Osteocyte (in vitro differentiated cells): ENCODE data around the gene TBL1XR1. TPM values are rescaled to one million over a fixed set of nuclear protein-coding genes. Genes with fewer than 3 reads are reported as not detected.

ENCODE experiments used
- DNase-seq: peaks from one replicate; pipeline ENCODE4 v3.0.0; 2021; ENCODE audit warnings: mixed read lengths; ENCODE audit not compliant: unreplicated experiment; ENCODE audit errors: extremely low spot score
- H3K27ac Mint-ChIP-seq: one replicate; pipeline ENCODE4 v1.8.0; 2021; ENCODE audit warnings: mild to moderate bottlenecking, mixed read lengths; ENCODE audit not compliant: unreplicated experiment
- H3K27me3 Mint-ChIP-seq: one replicate; pipeline ENCODE4 v1.8.0; 2021; ENCODE audit warnings: mixed read lengths; ENCODE audit not compliant: unreplicated experiment
- H3K36me3 Mint-ChIP-seq: one replicate; pipeline ENCODE4 v1.8.0; 2021; ENCODE audit warnings: mixed read lengths; ENCODE audit not compliant: unreplicated experiment
- H3K4me1 Mint-ChIP-seq: one replicate; pipeline ENCODE4 v1.8.0; 2021; ENCODE audit warnings: mixed read lengths; ENCODE audit not compliant: unreplicated experiment
- H3K4me3 Mint-ChIP-seq: one replicate; pipeline ENCODE4 v1.8.0; 2021; ENCODE audit warnings: mild to moderate bottlenecking, moderate library complexity, mixed read lengths; ENCODE audit not compliant: unreplicated experiment
- H3K9me3 Mint-ChIP-seq: one replicate; pipeline ENCODE4 v1.8.0; 2021; ENCODE audit warnings: mixed read lengths; ENCODE audit not compliant: unreplicated experiment
- CTCF ChIP-seq: fragments of 200-600 bp; sonication (generic); IDR thresholded peaks from 2 replicates; pipeline ENCODE4 v1.5.0; 2021; ENCODE audit warnings: antibody characterized with exemption, mild to moderate bottlenecking, moderate library complexity
- total RNA-seq: library from RNA; stranded (reverse); gene quantifications from 2 replicates; pipeline ENCODE4 v1.2.1, GENCODE V29; 2021

TBL1XR1 gene
- total RNA-seq, 1 donor from 2014 or later, result 370 TPM

- Mint-ChIP-seq H3K4me1 (peaks cover 56% of the 10 kb centered on the region), H3K27me3 (no peaks in the 10 kb centered on the region), H3K36me3 (peaks cover 33% of the 10 kb centered on the region), H3K27ac (no peak overlapping the region), H3K4me3 (no peak overlapping the region), H3K9me3 (peaks cover 8% of the 10 kb centered on the region)
- no peak for TF ChIP-seq CTCF
- no peak for DNase-seq
These were observed 61.3 kb downstream of the TBL1XR1 start for GRCh38 chr3:177135841-177136492.

- Mint-ChIP-seq H3K4me1 (peaks cover 56% of the 10 kb centered on the region), H3K27me3 (no peaks in the 10 kb centered on the region), H3K9me3 (peaks cover 8% of the 10 kb centered on the region), H3K27ac (no peak overlapping the region), H3K4me3 (no peak overlapping the region), H3K36me3 (peaks cover 38% of the 10 kb centered on the region)
- no peak for DNase-seq
- TF ChIP-seq CTCF, result no peak
These were observed 62.5 kb downstream of the TBL1XR1 start for GRCh38 chr3:177134816-177135210.

GRCh38 chr3:177133860-177134815 lies 63.1 kb downstream of the TBL1XR1 start:
- H3K36me3 Mint-ChIP-seq, result peaks cover 36% of the 10 kb centered on the region
- H3K4me1 Mint-ChIP-seq, result peaks cover 56% of the 10 kb centered on the region
- no peak for TF ChIP-seq CTCF
- no peak overlapping the region for H3K4me3 Mint-ChIP-seq
- no peak overlapping the region for H3K27ac Mint-ChIP-seq
- DNase-seq, result no peak
- H3K27me3 Mint-ChIP-seq, result no peaks in the 10 kb centered on the region
- H3K9me3 Mint-ChIP-seq, result peaks cover 8% of the 10 kb centered on the region

- Mint-ChIP-seq H3K36me3 (peaks cover 32% of the 10 kb centered on the region), H3K9me3 (peaks cover 8% of the 10 kb centered on the region), H3K4me3 (no peak overlapping the region), H3K27me3 (no peaks in the 10 kb centered on the region), H3K27ac (peak overlapping the region; percentile 8), H3K4me1 (peaks cover 48% of the 10 kb centered on the region)
- no peak for TF ChIP-seq CTCF
- DNase-seq, result no peak
These were observed 65.2 kb downstream of the TBL1XR1 start for GRCh38 chr3:177131927-177132636.
